ENCODE results near the gene TRMT112.

DNA sequence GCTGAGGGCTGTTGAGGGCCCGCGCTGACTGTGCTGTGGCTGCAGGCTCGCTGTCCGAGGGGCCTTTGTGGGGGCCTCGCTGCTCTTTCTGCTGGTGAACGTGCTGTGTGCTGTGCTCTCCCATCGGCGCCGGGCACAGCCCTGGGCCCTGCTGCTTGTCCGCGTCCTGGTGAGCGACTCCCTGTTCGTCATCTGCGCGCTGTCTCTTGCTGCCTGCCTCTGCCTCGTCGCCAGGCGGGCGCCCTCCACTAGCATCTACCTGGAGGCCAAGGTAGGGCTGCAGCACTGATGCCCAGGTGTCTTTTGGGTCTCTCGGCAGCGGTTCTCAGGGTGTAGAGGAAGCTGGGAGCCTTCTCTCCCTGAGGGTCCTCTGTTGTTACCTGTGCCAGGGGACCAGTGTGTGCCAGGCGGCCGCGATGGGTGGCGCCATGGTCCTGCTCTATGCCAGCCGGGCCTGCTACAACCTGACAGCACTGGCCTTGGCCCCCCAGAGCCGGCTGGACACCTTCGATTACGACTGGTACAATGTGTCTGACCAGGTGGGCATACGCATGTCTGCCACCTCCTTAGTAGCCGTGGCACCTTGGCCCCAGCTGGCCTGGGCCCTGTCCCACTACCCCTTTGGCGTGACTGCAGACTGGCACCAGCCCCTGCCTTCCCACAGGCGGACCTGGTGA is 29.5 kb downstream of the TRMT112 start:
- TF ChIP-seq POLR2A (IDR thresholded peaks at IDR 0.05; ENCODE audit: low read depth, low read length), result no peak
- no peak for TF ChIP-seq POLR2AphosphoS5 (IDR thresholded peaks at IDR 0.05; ENCODE audit: low read depth, low read length)
- no peak for TF ChIP-seq SPI1 (IDR thresholded peaks at IDR 0.05; ENCODE audit: low read depth, low read length)
- TF ChIP-seq TAF1 (IDR thresholded peaks at IDR 0.05; ENCODE audit: low read depth, low read length), result no peak
- TF ChIP-seq PAX5 (IDR thresholded peaks at IDR 0.05; ENCODE audit: insufficient read depth, low read length, severe bottlenecking), result no peak
